HCT116 (cell line): ENCODE results near the gene GGCX. TPM values are rescaled to one million over a fixed set of nuclear protein-coding genes. Genes with fewer than 3 reads are reported as not detected.

ENCODE experiments used
- ATAC-seq: fragments of 200-7000 bp; cut with Tn5 transposase; 2 replicates; pipeline ENCODE4 v1.9.1; 2020; ENCODE audit warnings: mild to moderate bottlenecking, moderate library complexity
- BruUV-seq: library from RNA; stranded (reverse); fragments of 400-500 nt; replicated peaks from 2 replicates; lab custom pipeline; 2021; lab: Mats Ljungman, UMichigan
- CTCF ChIA-PET: fragments of 300-600 bp; sonication (Branson Sonifier 250); formaldehyde crosslinking; loops from one replicate; lab custom pipeline; 2021; ENCODE audit warnings: antibody characterized with exemption; lab: Charles Lee
- POLR2A ChIA-PET: fragments of 300-600, 350-600 bp; sonication (Branson Sonifier 250); formaldehyde crosslinking; loops from one replicate; lab custom pipeline; 2021; ENCODE audit warnings: antibody characterized with exemption; lab: Charles Lee
- RAD21 ChIA-PET, 2 experiments: fragments of 300-600 bp; sonication (Branson Sonifier 250); formaldehyde crosslinking; loops; one replicate each; lab custom pipeline; 2023; ENCODE audit warnings: low total read pairs in 2 of 2; ENCODE audit not compliant: uncharacterized antibody in 2 of 2, unreplicated experiment in 2 of 2, low non-redundant PET in 1 of 2; lab: Charles Lee
- DNase-seq: peaks from one replicate; pipeline ENCODE4 v3.0.0-alpha.2; 2010; ENCODE audit warnings: low read depth, low spot score
- H2AFZ ChIP-seq: fragments of 200-600 bp; shearing (Covaris generic), sonication (generic); 2 replicates; pipeline ENCODE4 v1.6.1; 2017; ENCODE audit warnings: low read depth, mixed run types, mixed read lengths, antibody characterized with exemption, low read length; ENCODE audit not compliant: poor library complexity, severe bottlenecking
- H3K27ac ChIP-seq: 2 replicates; pipeline ENCODE4 v1.5.1; 2012; ENCODE audit warnings: low read depth, low read length
- H3K27me3 ChIP-seq: fragments of 200-600 bp; sonication (generic); 2 replicates; pipeline ENCODE4 v1.6.1; 2016; ENCODE audit warnings: mixed run types, low read length, mixed read lengths; ENCODE audit not compliant: insufficient read depth
- H3K36me3 ChIP-seq, 2 experiments: fragments of 200-500 bp in 1 of 2; fragments of 200-600 bp in 1 of 2; sonication (Bioruptor generic) in 1 of 2; sonication (generic) in 1 of 2; 2 replicates each; pipeline versions ENCODE4 v1.5.1 to v1.6.1; 2014 to 2016; ENCODE audit warnings: low read length in 2 of 2, inconsistent platforms in 1 of 2, mixed read lengths in 1 of 2, mixed run types in 1 of 2; ENCODE audit not compliant: insufficient read depth in 2 of 2, control insufficient read depth in 1 of 2
- H3K4me1 ChIP-seq, 2 experiments: fragments of 200-600 bp in 1 of 2; sonication (generic) in 1 of 2; 2 replicates each; pipeline versions ENCODE4 v1.5.1 to v1.6.1; 2012 to 2017; ENCODE audit warnings: low read length in 2 of 2, inconsistent platforms in 1 of 2, mild to moderate bottlenecking in 1 of 2, mixed read lengths in 1 of 2, mixed run types in 1 of 2, moderate library complexity in 1 of 2; ENCODE audit not compliant: insufficient read depth in 2 of 2, control insufficient read depth in 1 of 2
- H3K4me2 ChIP-seq: fragments of 200-600 bp; sonication (generic); 2 replicates; pipeline ENCODE4 v1.6.1; 2017; ENCODE audit warnings: mixed run types, low read length, mixed read lengths
- H3K4me3 ChIP-seq, 2 experiments: fragments of 200-600 bp in 1 of 2; sonication (generic) in 1 of 2; replicated peaks in 1 of 2; 2 replicates each; pipeline ENCODE4 v1.5.1; 2011 to 2016; ENCODE audit warnings: low read length in 2 of 2, control low read depth in 1 of 2, low read depth in 1 of 2, mild to moderate bottlenecking in 1 of 2, mixed read lengths in 1 of 2, mixed run types in 1 of 2
- H3K79me2 ChIP-seq: fragments of 200-600 bp; sonication (generic); 2 replicates; pipeline ENCODE4 v1.6.1; 2017; ENCODE audit warnings: mild to moderate bottlenecking, mixed run types, low read length, moderate library complexity, mixed read lengths; ENCODE audit not compliant: insufficient read depth
- H3K9ac ChIP-seq: fragments of 200-600 bp; sonication (generic); 2 replicates; pipeline ENCODE4 v1.6.1; 2016; ENCODE audit warnings: low read length, mixed read lengths
- H3K9me2 ChIP-seq: fragments of 200-600 bp; sonication (generic), shearing (Covaris generic); 2 replicates; pipeline ENCODE4 v1.6.1; 2017; ENCODE audit warnings: mixed run types, mild to moderate bottlenecking, moderate library complexity; ENCODE audit not compliant: insufficient read depth
- H3K9me3 ChIP-seq, 2 experiments: fragments of 200-500 bp in 1 of 2; fragments of 200-600 bp in 1 of 2; sonication (Bioruptor generic) in 1 of 2; sonication (generic) in 1 of 2; 2 replicates each; pipeline ENCODE4 v1.6.1; 2014 to 2017; ENCODE audit warnings: low read length in 2 of 2, mixed read lengths in 2 of 2, inconsistent platforms in 1 of 2, low read depth in 1 of 2, mild to moderate bottlenecking in 1 of 2, mixed run types in 1 of 2, moderate library complexity in 1 of 2; ENCODE audit not compliant: control insufficient read depth in 1 of 2, insufficient read depth in 1 of 2
- H4K20me1 ChIP-seq: fragments of 200-600 bp; sonication (generic), shearing (Covaris generic); 2 replicates; pipeline ENCODE4 v1.6.1; 2017; ENCODE audit warnings: mixed run types, mild to moderate bottlenecking, moderate library complexity; ENCODE audit not compliant: insufficient read depth
- CBX3 ChIP-seq: IDR thresholded peaks from 2 replicates; pipeline ENCODE4 v1.6.1; 2012; ENCODE audit warnings: low read depth
- EGR1 ChIP-seq: IDR thresholded peaks from 2 replicates; pipeline ENCODE4 v1.6.1; 2012; ENCODE audit warnings: low read depth
- ELF1 ChIP-seq: IDR thresholded peaks from 2 replicates; pipeline ENCODE4 v1.6.1; 2012; ENCODE audit warnings: low read depth, borderline replicate concordance
- EZH2 ChIP-seq: fragments of 200-600 bp; sonication (generic); IDR thresholded peaks from 2 replicates; pipeline ENCODE4 v1.6.1; 2017; ENCODE audit warnings: antibody characterized with exemption, mixed run types
- EZH2phosphoT487 ChIP-seq: fragments of 200-600 bp; IDR thresholded peaks from 2 replicates; pipeline ENCODE4 v1.6.1; 2018; ENCODE audit warnings: antibody characterized with exemption, borderline replicate concordance
- JUND ChIP-seq: IDR thresholded peaks from 2 replicates; pipeline ENCODE4 v1.6.1; 2012
- POLR2A ChIP-seq: IDR thresholded peaks from 2 replicates; pipeline ENCODE4 v1.7.0; 2011; ENCODE audit warnings: borderline replicate concordance; ENCODE audit not compliant: insufficient read depth, insufficient read length; ENCODE audit errors: extremely low read depth
- RAD21 ChIP-seq: IDR thresholded peaks from 2 replicates; pipeline ENCODE4 v1.6.1; 2012; ENCODE audit warnings: low read depth, mild to moderate bottlenecking
- SIN3A ChIP-seq: IDR thresholded peaks from 2 replicates; pipeline ENCODE4 v1.6.1; 2012; ENCODE audit warnings: low read depth
- SP1 ChIP-seq: IDR thresholded peaks from 2 replicates; pipeline ENCODE4 v1.6.1; 2012; ENCODE audit warnings: low read depth
- TCF7L2 ChIP-seq: IDR thresholded peaks from 2 replicates; pipeline ENCODE4 v1.7.0; 2011; ENCODE audit warnings: borderline replicate concordance, inconsistent platforms; ENCODE audit not compliant: insufficient read depth, insufficient read length; ENCODE audit errors: extremely low read depth
- YY1 ChIP-seq: IDR thresholded peaks from 2 replicates; pipeline ENCODE4 v1.6.1; 2011; ENCODE audit warnings: low read length, low read depth, moderate library complexity, mild to moderate bottlenecking; ENCODE audit not compliant: insufficient replicate concordance; ENCODE audit errors: extremely low read depth
- ZNF274 ChIP-seq: fragments of 200-500 bp; sonication (Bioruptor generic); IDR thresholded peaks from 2 replicates; pipeline ENCODE4 v1.6.1; 2014; ENCODE audit warnings: mild to moderate bottlenecking, low read depth, low read length, inconsistent platforms
- intact Hi-C: fragments of 100-400 bp; cut with micrococcal nuclease; formaldehyde crosslinking; loops from 2 replicates; pipeline ENCODE4 v1.10.0; 2022
- total RNA-seq: library from RNA; stranded (reverse); gene quantifications from one replicate; pipeline ENCODE4 v1.2.1, GENCODE V29; 2021; ENCODE audit not compliant: unreplicated experiment
- TF ChIP-seq, protein P1 (sequence below): IDR thresholded peaks from 2 replicates; pipeline ENCODE4 v1.6.1; 2012; ENCODE audit warnings: low read depth
- TF ChIP-seq, protein P2 (sequence below): IDR thresholded peaks from 2 replicates; pipeline ENCODE4 v1.6.1; 2011; ENCODE audit warnings: mild to moderate bottlenecking, low read length, moderate library complexity; ENCODE audit not compliant: insufficient replicate concordance; ENCODE audit errors: extremely low read depth

GGCX gene
- total RNA-seq, 1 experiment from 2014 or later, result 43.5 TPM

DNA sequence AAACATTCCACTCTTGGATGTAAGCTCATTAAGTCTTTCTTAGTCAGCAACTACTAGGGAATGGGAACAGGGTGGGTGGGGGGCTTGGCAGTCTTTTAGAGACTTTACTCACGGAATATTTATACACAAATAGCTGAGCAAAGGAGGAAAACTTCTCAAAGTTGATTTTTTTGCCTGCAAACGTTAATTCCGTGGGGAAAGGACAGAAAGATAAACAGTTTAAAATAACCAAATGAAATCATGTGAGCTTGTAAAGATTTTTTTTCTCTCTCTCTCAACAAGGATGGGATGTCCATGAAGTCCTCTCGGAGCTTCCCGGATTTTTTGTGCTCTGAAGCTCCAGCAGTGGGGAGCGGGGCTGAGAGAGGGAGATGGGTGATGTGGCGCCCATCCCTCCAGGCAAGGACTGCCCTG, 54.5 kb downstream of the GGCX start:
- H3K4me3 ChIP-seq, result no peak overlapping the region
- ChIA-PET RAD21 (no interaction called here), CTCF (no interaction called here)
- H3K9me2 ChIP-seq, result no peaks in the 10 kb centered on the region
- H3K27ac ChIP-seq, result no peak overlapping the region
- H4K20me1 ChIP-seq, result no peaks in the 10 kb centered on the region
- no peak overlapping the region for H3K9ac ChIP-seq
- H3K27me3 ChIP-seq, result no peaks in the 10 kb centered on the region
- no peaks in the 10 kb centered on the region for H3K36me3 ChIP-seq
- H3K4me1 ChIP-seq, result peaks cover 34 to 64% of the 10 kb centered on the region in 2 experiments
- H3K79me2 ChIP-seq, result no peaks in the 10 kb centered on the region
- DNase-seq, result no peak
- TF ChIP-seq, protein P1, sequence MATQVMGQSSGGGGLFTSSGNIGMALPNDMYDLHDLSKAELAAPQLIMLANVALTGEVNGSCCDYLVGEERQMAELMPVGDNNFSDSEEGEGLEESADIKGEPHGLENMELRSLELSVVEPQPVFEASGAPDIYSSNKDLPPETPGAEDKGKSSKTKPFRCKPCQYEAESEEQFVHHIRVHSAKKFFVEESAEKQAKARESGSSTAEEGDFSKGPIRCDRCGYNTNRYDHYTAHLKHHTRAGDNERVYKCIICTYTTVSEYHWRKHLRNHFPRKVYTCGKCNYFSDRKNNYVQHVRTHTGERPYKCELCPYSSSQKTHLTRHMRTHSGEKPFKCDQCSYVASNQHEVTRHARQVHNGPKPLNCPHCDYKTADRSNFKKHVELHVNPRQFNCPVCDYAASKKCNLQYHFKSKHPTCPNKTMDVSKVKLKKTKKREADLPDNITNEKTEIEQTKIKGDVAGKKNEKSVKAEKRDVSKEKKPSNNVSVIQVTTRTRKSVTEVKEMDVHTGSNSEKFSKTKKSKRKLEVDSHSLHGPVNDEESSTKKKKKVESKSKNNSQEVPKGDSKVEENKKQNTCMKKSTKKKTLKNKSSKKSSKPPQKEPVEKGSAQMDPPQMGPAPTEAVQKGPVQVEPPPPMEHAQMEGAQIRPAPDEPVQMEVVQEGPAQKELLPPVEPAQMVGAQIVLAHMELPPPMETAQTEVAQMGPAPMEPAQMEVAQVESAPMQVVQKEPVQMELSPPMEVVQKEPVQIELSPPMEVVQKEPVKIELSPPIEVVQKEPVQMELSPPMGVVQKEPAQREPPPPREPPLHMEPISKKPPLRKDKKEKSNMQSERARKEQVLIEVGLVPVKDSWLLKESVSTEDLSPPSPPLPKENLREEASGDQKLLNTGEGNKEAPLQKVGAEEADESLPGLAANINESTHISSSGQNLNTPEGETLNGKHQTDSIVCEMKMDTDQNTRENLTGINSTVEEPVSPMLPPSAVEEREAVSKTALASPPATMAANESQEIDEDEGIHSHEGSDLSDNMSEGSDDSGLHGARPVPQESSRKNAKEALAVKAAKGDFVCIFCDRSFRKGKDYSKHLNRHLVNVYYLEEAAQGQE, result no peak
- TF ChIP-seq RAD21, result no peak
- TF ChIP-seq TCF7L2, result no peak
- no peak for TF ChIP-seq YY1
- no peak for TF ChIP-seq JUND
- no peak for TF ChIP-seq SIN3A
- TF ChIP-seq SP1, result no peak
- TF ChIP-seq POLR2A, result no peak
- TF ChIP-seq EGR1, result no peak
- no peak for TF ChIP-seq EZH2phosphoT487
- no peak for TF ChIP-seq CBX3
- no peak for TF ChIP-seq ZNF274
- TF ChIP-seq ELF1, result no peak
- TF ChIP-seq EZH2, result no peak
- TF ChIP-seq, protein P2, sequence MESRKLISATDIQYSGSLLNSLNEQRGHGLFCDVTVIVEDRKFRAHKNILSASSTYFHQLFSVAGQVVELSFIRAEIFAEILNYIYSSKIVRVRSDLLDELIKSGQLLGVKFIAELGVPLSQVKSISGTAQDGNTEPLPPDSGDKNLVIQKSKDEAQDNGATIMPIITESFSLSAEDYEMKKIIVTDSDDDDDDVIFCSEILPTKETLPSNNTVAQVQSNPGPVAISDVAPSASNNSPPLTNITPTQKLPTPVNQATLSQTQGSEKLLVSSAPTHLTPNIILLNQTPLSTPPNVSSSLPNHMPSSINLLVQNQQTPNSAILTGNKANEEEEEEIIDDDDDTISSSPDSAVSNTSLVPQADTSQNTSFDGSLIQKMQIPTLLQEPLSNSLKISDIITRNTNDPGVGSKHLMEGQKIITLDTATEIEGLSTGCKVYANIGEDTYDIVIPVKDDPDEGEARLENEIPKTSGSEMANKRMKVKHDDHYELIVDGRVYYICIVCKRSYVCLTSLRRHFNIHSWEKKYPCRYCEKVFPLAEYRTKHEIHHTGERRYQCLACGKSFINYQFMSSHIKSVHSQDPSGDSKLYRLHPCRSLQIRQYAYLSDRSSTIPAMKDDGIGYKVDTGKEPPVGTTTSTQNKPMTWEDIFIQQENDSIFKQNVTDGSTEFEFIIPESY, result no peak
- TF ChIP-seq, all 23 proteins: peak for 0
- Histone ChIP-seq H3K9me3 (no peaks in the 10 kb centered on the region), H3K4me2 (no peak overlapping the region), H2AFZ (no peak overlapping the region)
- no TSS peak for BruUV-seq
- POLR2A ChIA-PET, result interaction anchor here (0.9 to 1.7 kb wide), 3 partner anchors 9 to 32 kb away, joined by 3 to 11 read pairs (median 4); partner anchors contain the start of gene MAT2A
- no peak for ATAC-seq
- intact Hi-C loops, result no loop called here
